Thymus (tissue), 11 donors: Measurements from ENCODE around the gene SP1. TPM values are rescaled to one million over a fixed set of nuclear protein-coding genes. Genes with fewer than 3 reads are reported as not detected.
"Not testable (repeated sequence)": the region's sequence is repeated elsewhere in the genome, so short reads cannot be mapped to it uniquely, and the experiment has no call there.

Source experiments
- DNase-seq, 9 donors: peaks; one replicate each; pipeline ENCODE4 v3.0.0-alpha.2; 2013; ENCODE audit warnings: low spot score in 9 of 9, low read depth in 6 of 9, missing footprints in 1 of 9
- H3K27ac ChIP-seq, 2 donors: one replicate each; pipeline ENCODE4 v1.5.1; 2013; ENCODE audit warnings: control low read depth in 1 of 2, low read depth in 1 of 2, low read length in 1 of 2, mild to moderate bottlenecking in 1 of 2, moderate library complexity in 1 of 2
- H3K27me3 ChIP-seq, 2 donors: one replicate each; pipeline ENCODE4 v1.5.1; 2013; ENCODE audit warnings: low read length in 1 of 2; ENCODE audit not compliant: control insufficient read depth in 2 of 2, insufficient read depth in 1 of 2
- H3K36me3 ChIP-seq, 2 donors: one replicate each; pipeline ENCODE4 v1.5.1; 2013; ENCODE audit warnings: low read length in 1 of 2, mild to moderate bottlenecking in 1 of 2, moderate library complexity in 1 of 2; ENCODE audit not compliant: control insufficient read depth in 2 of 2, insufficient read depth in 2 of 2
- H3K4me1 ChIP-seq, 2 donors: one replicate each; pipeline ENCODE4 v1.5.1; 2013; ENCODE audit warnings: low read length in 2 of 2; ENCODE audit not compliant: control insufficient read depth in 2 of 2, insufficient read depth in 2 of 2
- H3K4me3 ChIP-seq, 2 donors: one replicate each; pipeline ENCODE4 v1.5.1; 2013; ENCODE audit warnings: low read length in 2 of 2, control low read depth in 1 of 2, mild to moderate bottlenecking in 1 of 2
- H3K9me3 ChIP-seq, 2 donors: one replicate each; pipeline ENCODE4 v1.5.1; 2013; ENCODE audit warnings: low read length in 1 of 2, mild to moderate bottlenecking in 1 of 2; ENCODE audit not compliant: control insufficient read depth in 2 of 2, insufficient read depth in 1 of 2
- WGBS: extraction: QIAGEN DNeasy Blood & Tissue Kit; methylation state at CpG from one replicate; pipeline ENCODE4 v1.1.7; 2013; 5-methylcytosine and 5-hydroxymethylcytosine counted together
- polyA plus RNA-seq: library from polyadenylated mRNA; stranded (reverse); fragments of 200-250 nt; gene quantifications from one replicate; pipeline ENCODE4 v1.2.3, GENCODE V29; 2013
- total RNA-seq: library from RNA; stranded (reverse); fragments of 120-200 nt; gene quantifications from one replicate; pipeline ENCODE4 v1.2.4, GENCODE V29; 2013
- donor health status: healthy.

Gene SP1
- total and polyA plus RNA-seq, 2 donors, result 17.6 to 37.4 TPM

- Histone ChIP-seq H3K36me3 (peaks cover 0 to 5% of the 10 kb centered on the region in 2 donors), H3K27me3 (no peaks in the 10 kb centered on the region), H3K4me1 (peaks cover 17 to 32% of the 10 kb centered on the region in 2 donors), H3K4me3 (no peak overlapping the region), H3K27ac (no peak overlapping the region), H3K9me3 (no peaks in the 10 kb centered on the region)
- no peak for DNase-seq
- 96% methylated on average over 2 of the region's 2 CpGs for WGBS
Measured at GRCh38 chr12:53376747-53377146, 3.2 kb upstream of the SP1 start.

- no peak for DNase-seq
- peak overlapping the region in 1 of 2 donors; percentile 52 for H3K4me3 ChIP-seq
Measured at GRCh38 chr12:53378222-53378621, 1.8 kb upstream of the SP1 start.

GRCh38 chr12:53378724-53379388 is 1.1 kb upstream of the SP1 start:
- Histone ChIP-seq H3K4me3 (peak overlapping the region; percentile 52 to 95), H3K27ac (peak overlapping the region; percentile 88), H3K9me3 (no peaks in the 10 kb centered on the region), H3K27me3 (no peaks in the 10 kb centered on the region), H3K4me1 (peaks cover 24 to 40% of the 10 kb centered on the region in 2 donors), H3K36me3 (peaks cover 21 to 26% of the 10 kb centered on the region in 2 donors)
- DNase-seq, result no peak
- WGBS, result 36% methylated on average over 23 of the region's 23 CpGs

More at GRCh38 chr12:53378222-53378621, 1.8 kb upstream of the SP1 start:
- Histone ChIP-seq H3K9me3 (no peaks in the 10 kb centered on the region), H3K27me3 (no peaks in the 10 kb centered on the region), H3K27ac (peak overlapping the region in 1 of 2 donors; percentile 88), H3K4me1 (peaks cover 19 to 37% of the 10 kb centered on the region in 2 donors), H3K36me3 (peaks cover 14 to 19% of the 10 kb centered on the region in 2 donors)
- whole genome bisulfite sequencing, result 99% methylated on average over 12 of the region's 12 CpGs

- Histone ChIP-seq H3K4me1 (peaks cover 26 to 45% of the 10 kb centered on the region in 2 donors), H3K27me3 (no peaks in the 10 kb centered on the region), H3K4me3 (peak overlapping the region; percentile 53 to 95), H3K9me3 (no peaks in the 10 kb centered on the region), H3K27ac (peak overlapping the region; percentile 88 to 99), H3K36me3 (peaks cover 24 to 31% of the 10 kb centered on the region in 2 donors)
- DNase-seq, result peak; percentile 97 to 100 (median 99)
- WGBS, result under 1% methylated on average over 29 of the region's 29 CpGs
Measured at GRCh38 chr12:53379389-53380103, 430 bp upstream of the SP1 start.

GRCh38 chr12:53380794-53381730 is 1.1 kb downstream of the SP1 start:
- H3K4me1 ChIP-seq, result peaks cover 27 to 46% of the 10 kb centered on the region in 2 donors
- peak overlapping the region; percentile 79 to 99 for H3K27ac ChIP-seq
- H3K4me3 ChIP-seq, result peak overlapping the region; percentile 48 to 95
- peaks cover 27 to 35% of the 10 kb centered on the region in 2 donors for H3K36me3 ChIP-seq
- 29% methylated on average over 21 of the region's 21 CpGs for WGBS
- H3K9me3 ChIP-seq, result no peaks in the 10 kb centered on the region
- DNase-seq, result peak in 1 of 9 donors; percentile 62
- H3K27me3 ChIP-seq, result no peaks in the 10 kb centered on the region

GRCh38 chr12:53381731-53382630 is 2.0 kb downstream of the SP1 start:
- Histone ChIP-seq H3K9me3 (no peaks in the 10 kb centered on the region), H3K27ac (peak overlapping the region in 1 of 2 donors; percentile 73), H3K4me1 (peaks cover 27 to 51% of the 10 kb centered on the region in 2 donors), H3K4me3 (peak overlapping the region; percentile 48 to 95), H3K27me3 (no peaks in the 10 kb centered on the region), H3K36me3 (peaks cover 27 to 43% of the 10 kb centered on the region in 2 donors)
- DNase-seq, result peak in 3 of 9 donors; percentile 17 to 63 (median 44)
- 73% methylated on average over 9 of the region's 9 CpGs for WGBS

GRCh38 chr12:53383258-53383657 is 3.3 kb downstream of the SP1 start:
- Histone ChIP-seq H3K27me3 (no peaks in the 10 kb centered on the region), H3K4me1 (peaks cover 27 to 48% of the 10 kb centered on the region in 2 donors), H3K27ac (peak overlapping the region in 1 of 2 donors; percentile 16), H3K4me3 (no peak overlapping the region), H3K36me3 (peaks cover 30 to 54% of the 10 kb centered on the region in 2 donors), H3K9me3 (no peaks in the 10 kb centered on the region)
- 92% methylated on average over 2 of the region's 2 CpGs for WGBS
- DNase-seq, result no peak

- Histone ChIP-seq H3K4me1 (peaks cover 17 to 33% of the 10 kb centered on the region in 2 donors), H3K36me3 (peaks cover 30 to 62% of the 10 kb centered on the region in 2 donors)
- not testable (repeated sequence) for H3K27ac ChIP-seq, H3K9me3 ChIP-seq, DNase-seq, H3K27me3 ChIP-seq, H3K4me3 ChIP-seq
- WGBS, result 98% methylated on average over 5 of the region's 5 CpGs
Measured at GRCh38 chr12:53386381-53386780, 6.4 kb downstream of the SP1 start.
